Activated effector memory CD4-positive, alpha-beta T cell treated with Interleukin-2 at 50 U/mL for 16 hours (primary cell): ENCODE data around the gene DCAF10.
"Not testable (repeated sequence)": the region's sequence is repeated elsewhere in the genome, so short reads cannot be mapped to it uniquely, and the experiment has no call there.

ENCODE experiments used
- DNase-seq: peaks from one replicate; pipeline ENCODE4 v3.0.0-alpha.2; 2020

Gene DCAF10

GRCh38 chr9:37792122-37792521 is 8.5 kb upstream of the DCAF10 start:
- no peak for DNase-seq

DNA sequence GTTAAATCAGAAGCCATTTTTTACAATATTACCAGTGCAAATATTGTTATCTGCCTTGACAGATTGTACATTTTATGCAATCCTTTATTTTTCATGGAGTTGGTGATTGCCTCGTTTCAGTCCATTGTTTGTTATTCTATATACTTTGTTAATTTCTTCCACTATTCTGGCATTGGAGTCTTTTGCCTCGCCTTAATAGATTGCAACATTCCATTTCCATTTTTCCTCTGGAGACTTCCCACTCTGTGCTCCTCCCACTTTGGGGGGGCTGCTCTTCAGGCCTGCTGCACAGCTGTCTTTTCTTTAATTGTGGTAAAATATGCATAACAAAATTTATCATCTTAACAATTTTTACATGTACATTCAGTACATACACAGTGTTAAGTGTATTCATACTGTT is 4.4 kb upstream of the DCAF10 start:
- no peak for DNase-seq

GRCh38 chr9:37798677-37799076 is 1.9 kb upstream of the DCAF10 start:
- DNase-seq, result no peak

DNA sequence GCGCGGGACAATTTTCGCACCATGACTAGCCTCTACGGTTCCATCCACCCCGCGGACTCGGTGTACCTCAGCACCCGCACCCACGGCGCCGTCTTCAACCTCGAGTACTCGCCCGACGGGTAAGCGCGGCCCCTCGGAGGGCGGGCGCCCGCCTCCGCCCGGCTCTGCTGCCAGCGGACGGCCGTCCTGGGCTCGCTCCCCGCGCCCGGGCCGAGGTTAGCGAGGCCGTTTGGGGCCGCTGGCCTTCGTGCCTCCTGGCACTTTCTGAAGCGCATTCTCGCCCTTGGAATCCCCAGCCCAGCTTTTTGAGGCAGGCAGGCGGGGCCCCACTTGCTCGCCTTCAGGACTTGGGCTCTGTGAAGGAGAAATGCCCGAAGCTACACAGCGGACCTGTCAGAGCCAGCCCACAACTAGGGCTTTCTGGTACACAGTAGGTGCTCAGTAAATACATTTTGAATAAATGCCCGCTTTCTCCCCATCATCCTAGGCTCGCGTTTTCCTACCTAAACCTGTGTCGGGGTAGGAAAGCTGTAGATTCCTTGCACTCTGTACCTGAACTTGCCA is 772 bp downstream of the DCAF10 start:
- DNase-seq, result no peak

- no peak for DNase-seq
Observed at GRCh38 chr9:37801959-37802711, 1.5 kb downstream of the DCAF10 start.

DNA sequence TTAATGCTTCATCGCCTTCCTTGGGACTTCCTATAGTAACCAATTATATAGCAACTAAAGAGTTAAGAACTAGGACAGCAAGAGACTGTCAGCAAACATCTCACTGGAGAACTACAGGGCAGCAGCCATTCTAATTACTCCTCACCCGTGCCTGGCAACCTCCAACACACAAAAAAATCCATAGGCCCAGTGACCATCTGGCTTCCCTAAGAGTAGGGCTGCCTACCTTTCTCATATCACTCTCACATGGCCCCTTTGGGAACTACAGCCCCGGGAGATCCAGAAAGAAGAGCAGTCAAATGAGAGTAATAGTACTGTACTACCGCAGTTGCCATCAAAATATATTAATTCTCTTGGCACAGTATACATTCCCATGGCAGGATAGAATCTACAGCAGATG is 5.7 kb downstream of the DCAF10 start:
- DNase-seq, result no peak

DNA sequence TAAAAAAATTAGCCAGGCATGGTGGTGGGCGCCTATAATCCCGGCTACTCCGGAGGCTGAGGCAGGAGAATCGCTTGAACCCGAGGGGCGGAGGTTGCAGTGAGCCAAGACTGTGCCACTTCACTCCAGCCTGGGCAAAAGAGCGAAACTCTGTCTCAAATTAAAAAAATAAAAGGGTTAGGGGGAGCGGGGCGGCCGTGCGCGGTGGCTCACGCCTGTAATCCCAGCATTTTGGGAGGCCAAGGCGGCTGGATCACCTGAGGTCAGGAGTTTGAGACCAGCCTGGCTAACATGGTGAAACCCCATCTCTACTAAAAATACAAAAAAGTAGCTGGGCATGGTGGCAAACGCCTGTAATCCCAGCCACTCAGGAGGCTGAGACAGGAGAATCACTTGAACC is 9.1 kb downstream of the DCAF10 start:
- DNase-seq, result not testable (repeated sequence)

DNA sequence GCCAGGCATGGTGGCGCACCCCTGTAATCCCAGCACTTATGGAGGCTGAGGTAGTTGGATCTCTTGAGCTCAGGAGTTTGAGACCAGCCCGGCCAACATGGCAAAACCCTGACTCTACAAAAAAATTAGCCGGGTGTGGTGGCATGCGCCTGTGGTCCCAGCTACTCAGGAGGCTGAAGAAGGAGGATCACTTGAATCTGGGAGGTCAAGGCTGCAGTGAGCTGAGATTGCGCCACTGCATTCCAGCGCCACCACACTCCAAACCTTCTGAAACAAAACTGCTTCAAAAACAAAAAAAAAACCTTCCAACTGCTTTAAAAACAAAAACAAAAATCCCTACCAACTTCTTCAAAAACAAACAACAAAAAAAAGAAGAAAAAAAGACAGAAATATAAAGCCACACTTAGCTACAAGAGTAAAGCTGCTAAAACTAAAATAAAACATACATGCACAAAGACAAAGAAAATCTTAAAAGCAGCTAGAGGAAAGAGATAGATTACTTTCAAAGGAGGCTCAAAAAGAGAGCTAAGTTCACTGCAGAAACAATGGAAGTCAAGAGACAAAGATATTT is 11.4 kb downstream of the DCAF10 start:
- no peak for DNase-seq

- DNase-seq, result no peak
Observed at GRCh38 chr9:37812773-37813379, 12.3 kb downstream of the DCAF10 start.

DNA sequence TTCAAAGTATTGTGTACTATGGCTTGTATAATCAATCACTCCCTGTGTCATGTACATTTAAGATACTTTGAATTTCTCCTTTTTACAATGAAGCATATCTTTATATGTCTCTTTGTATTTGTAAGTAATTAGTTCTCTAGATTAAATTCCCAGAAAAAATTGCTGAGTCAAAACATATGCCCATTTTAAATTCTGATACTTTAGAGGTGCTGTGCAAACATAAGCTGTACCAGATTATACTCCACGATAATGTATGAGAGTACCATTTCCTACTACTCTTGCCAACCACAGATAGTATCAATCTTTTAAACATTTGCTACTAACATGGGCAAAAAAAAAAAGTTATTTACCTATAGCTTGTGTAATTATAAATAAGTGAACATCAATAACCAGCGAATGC is 18.3 kb downstream of the DCAF10 start:
- no peak for DNase-seq

DNA sequence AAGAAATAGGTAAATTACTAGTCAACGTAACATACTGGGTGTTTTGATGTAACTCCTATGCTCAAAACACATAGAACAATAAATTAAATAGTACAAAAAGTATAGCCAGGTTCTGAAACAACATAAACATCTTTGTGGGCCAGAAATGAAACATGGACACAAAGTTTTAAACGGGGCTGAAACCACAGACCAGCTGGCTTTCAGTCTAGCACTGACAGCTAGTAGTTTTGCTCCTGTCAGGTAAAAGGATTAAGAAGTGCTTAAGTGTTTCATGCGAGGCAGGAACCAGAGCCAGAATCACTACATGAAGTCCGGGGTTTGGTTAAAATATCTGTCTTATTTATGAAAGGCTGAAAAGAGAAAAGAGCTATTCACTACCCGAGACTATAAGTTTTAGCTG is 19.5 kb downstream of the DCAF10 start:
- no peak for DNase-seq

DNA sequence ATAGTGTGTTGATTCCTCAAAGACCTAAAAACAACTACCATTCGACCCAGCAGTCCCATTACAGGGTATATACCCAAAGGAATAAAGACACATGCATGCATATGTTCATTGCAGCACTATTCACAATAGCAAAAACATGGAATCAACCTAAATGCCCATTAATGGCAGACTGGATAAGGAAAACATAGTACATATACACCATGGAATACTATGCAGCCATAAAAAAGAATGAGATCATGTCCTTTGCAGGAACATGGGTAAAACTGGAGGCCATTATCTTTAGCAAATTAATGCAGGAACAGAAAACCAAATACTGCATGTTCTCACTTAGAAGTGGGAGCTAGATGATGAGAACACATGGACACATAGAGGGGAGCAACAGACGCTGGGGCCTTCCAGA is 24.6 kb downstream of the DCAF10 start:
- DNase-seq, result not testable (repeated sequence)

- no peak for DNase-seq
Observed at GRCh38 chr9:37827483-37828165, 27.0 kb downstream of the DCAF10 start.

- DNase-seq, result no peak
Observed at GRCh38 chr9:37835821-37836220, 35.2 kb downstream of the DCAF10 start.

GRCh38 chr9:37836386-37836785 is 35.8 kb downstream of the DCAF10 start:
- no peak for DNase-seq

- no peak for DNase-seq
Observed at GRCh38 chr9:37839496-37840461, 39.2 kb downstream of the DCAF10 start.

GRCh38 chr9:37840560-37841194 is 40.1 kb downstream of the DCAF10 start:
- DNase-seq, result no peak

DNA sequence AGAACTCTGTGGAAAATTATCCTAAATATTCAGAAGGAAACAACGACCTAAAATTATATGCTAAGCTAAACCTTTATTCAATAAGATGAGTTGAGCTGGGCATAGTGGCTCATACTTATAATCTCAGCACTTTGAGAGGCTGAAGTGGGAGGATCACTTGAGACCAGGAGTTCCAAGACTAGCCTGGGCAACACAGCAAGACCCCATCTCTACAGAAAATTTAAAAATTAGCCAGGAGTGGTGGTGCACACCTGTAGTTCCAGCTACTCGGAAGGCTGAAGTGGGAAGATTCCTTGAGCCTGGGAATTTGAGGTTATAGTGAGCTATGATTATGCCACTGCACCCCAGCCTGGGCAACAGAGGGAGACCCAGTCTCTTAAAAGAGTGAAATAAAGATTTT is 51.6 kb downstream of the DCAF10 start:
- no peak for DNase-seq

- DNase-seq, result no peak
Observed at GRCh38 chr9:37856551-37856950, 56.0 kb downstream of the DCAF10 start.

DNA sequence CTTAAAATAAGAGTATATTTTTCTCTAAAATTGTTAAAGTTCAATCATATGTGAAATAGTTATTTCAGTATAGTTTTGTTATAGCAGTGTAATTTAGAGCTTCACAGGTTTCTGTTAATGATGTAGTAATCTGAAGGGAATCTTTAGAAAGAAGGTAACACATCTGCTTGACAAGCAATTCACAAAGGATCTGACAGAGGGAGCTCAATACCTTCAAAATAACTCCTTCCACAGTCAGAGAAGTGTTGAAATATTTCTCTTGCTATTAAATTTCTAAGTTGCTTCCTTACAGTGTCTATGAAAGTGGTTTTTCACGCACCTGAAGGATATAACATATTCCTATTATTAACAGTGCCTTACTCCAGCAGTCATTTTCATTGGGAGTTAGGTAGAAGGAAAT is 58.4 kb downstream of the DCAF10 start:
- no peak for DNase-seq

DNA sequence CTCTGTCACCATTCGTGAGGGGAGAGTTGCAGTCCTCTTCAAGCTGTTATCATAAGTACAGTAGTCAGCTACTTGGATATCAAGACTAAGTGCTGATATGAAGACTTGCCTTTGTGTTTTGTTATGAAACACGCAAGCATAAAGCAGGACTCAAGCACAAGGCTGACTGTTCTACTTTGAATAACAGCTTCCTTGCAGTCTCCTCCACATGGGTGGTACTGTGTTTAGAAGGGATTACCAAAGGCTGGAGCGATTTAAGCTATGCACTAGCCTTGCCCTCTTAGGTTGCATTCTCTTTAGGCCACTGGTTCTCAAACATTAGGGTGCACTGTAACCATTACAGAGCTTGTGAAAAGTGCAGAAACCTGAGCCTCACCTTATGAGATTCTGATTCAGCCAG is 61.9 kb downstream of the DCAF10 start:
- no peak for DNase-seq
